Neural cell (in vitro differentiated cells): ENCODE data around the gene ATP2A2.

Source experiments
- MXI1 ChIP-seq: fragments of 450-650 bp; conservative IDR thresholded peaks from 2 replicates; pipeline ENCODE4 v1.6.1; 2014; ENCODE audit warnings: antibody characterized with exemption, mild to moderate bottlenecking; ENCODE audit not compliant: poor library complexity, severe bottlenecking
- RAD21 ChIP-seq: fragments of 450-650 bp; conservative IDR thresholded peaks from 2 replicates; pipeline ENCODE4 v1.6.1; 2014; ENCODE audit warnings: antibody characterized with exemption, mild to moderate bottlenecking, moderate library complexity

- TF ChIP-seq MXI1 = no peak
- no peak for TF ChIP-seq RAD21
Observed at GRCh38 chr12:110351119-110351518, 70.1 kb downstream of the ATP2A2 start.
